ENCODE results near the gene PDIA4.

Gene PDIA4

GRCh38 chr7:148962823-148963582, 65.3 kb downstream of the PDIA4 start:
- in situ Hi-C loops (cut with MboI; ENCODE audit: low sequenced_read_pairs): loop anchor here (25.0 kb wide), 2 partner anchors 451 to 701 kb away; no protein-coding TSS in a partner anchor
- Histone ChIP-seq H3K4me3 (peak overlapping the region; percentile 38), H3K9me3 (no peaks in the 10 kb centered on the region), H3K4me1 (peaks cover 5% of the 10 kb centered on the region), H3K36me3 (replicated peaks) (no peaks in the 10 kb centered on the region), H3K27me3 (ENCODE audit: low read depth) (no peaks in the 10 kb centered on the region)
- DNase-seq (ENCODE audit: low spot score in 2 of 2): peak; percentile 58 to 60

GRCh38 chr7:148962440-148962822, 65.9 kb downstream of the PDIA4 start:
- H3K27me3 ChIP-seq (ENCODE audit: low read depth): no peaks in the 10 kb centered on the region
- DNase-seq (ENCODE audit: low spot score in 2 of 2): no peak
- in situ Hi-C loops (cut with MboI; ENCODE audit: low sequenced_read_pairs): loop anchor here (25.0 kb wide), 2 partner anchors 450 to 700 kb away; no protein-coding TSS in a partner anchor

DNA sequence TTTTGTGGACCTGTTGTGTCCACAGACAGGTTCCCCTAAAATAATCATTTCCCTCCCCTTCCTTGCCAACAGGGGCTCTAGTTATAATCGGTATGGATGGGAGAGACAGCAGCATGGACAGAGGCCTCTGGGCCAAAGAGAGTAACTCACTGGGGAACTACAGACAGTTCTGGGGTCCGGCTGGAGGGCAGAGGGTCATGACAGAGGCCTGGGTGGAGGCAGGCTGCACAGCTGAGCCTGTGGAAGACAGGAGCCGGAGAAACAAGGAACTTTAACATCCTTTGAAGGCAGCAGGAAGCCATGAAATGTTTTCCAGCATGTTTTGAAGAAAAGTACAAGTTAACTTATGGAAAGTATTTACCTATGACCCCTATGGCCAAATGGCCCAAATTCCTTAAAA, 68.6 kb downstream of the PDIA4 start:
- Histone ChIP-seq H3K4me1 (peaks cover 5% of the 10 kb centered on the region; the same call in 1 of the 2 replicates), H3K27me3 (ENCODE audit: low read depth) (no peaks in the 10 kb centered on the region), H3K9me3 (no peaks in the 10 kb centered on the region), H3K4me3 (no peak overlapping the region), H3K36me3 (replicated peaks) (no peaks in the 10 kb centered on the region)
- no peak for DNase-seq (ENCODE audit: low spot score in 2 of 2)
- in situ Hi-C loops (cut with MboI; ENCODE audit: low sequenced_read_pairs): loop anchor here (25.0 kb wide), 2 partner anchors 447 to 697 kb away; no protein-coding TSS in a partner anchor

More at GRCh38 chr7:148962440-148962822, 65.9 kb downstream of the PDIA4 start:
- Histone ChIP-seq H3K9me3 (no peaks in the 10 kb centered on the region), H3K4me3 (peak overlapping the region; percentile 38), H3K4me1 (peaks cover 5% of the 10 kb centered on the region), H3K36me3 (replicated peaks) (no peaks in the 10 kb centered on the region)

- H3K4me3 ChIP-seq: no peak overlapping the region
- no peak for DNase-seq (ENCODE audit: low spot score in 2 of 2)
- H3K4me1 ChIP-seq: peaks cover 5% of the 10 kb centered on the region; the same call in 1 of the 2 replicates
- no peaks in the 10 kb centered on the region for H3K9me3 ChIP-seq
- in situ Hi-C loops (cut with MboI; ENCODE audit: low sequenced_read_pairs): loop anchor here (25.0 kb wide), 2 partner anchors 446 to 696 kb away; no protein-coding TSS in a partner anchor
- H3K27me3 ChIP-seq (ENCODE audit: low read depth): no peaks in the 10 kb centered on the region
- H3K36me3 ChIP-seq (replicated peaks): no peaks in the 10 kb centered on the region
Observed at GRCh38 chr7:148958061-148958460, 70.2 kb downstream of the PDIA4 start.

- in situ Hi-C loops (cut with MboI; ENCODE audit: low sequenced_read_pairs): loop anchor here (25.0 kb wide), 2 partner anchors 442 to 692 kb away; no protein-coding TSS in a partner anchor
Observed at GRCh38 chr7:148954766-148955165, 73.5 kb downstream of the PDIA4 start.

DNA sequence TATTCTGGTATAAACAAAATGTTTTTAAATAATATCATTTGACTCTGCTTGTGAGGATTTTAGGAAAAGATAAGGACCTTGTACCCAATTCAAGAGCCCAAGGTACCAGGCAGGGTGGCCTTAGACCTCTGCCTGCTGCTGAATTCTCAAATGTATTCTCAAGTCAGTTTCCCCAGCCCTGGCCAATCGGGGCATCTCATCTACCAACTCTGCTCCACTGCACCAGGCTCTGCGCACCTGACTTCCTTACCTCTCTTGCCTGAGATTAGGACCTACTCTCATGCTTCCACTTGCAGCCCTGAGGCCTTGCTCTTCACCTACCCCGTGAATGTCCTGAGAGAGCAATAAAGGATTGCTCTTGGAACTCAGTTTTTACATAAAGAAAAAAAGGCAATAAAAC, 74.6 kb downstream of the PDIA4 start:
- in situ Hi-C loops (cut with MboI; ENCODE audit: low sequenced_read_pairs): loop anchor here (25.0 kb wide), 2 partner anchors 441 to 691 kb away; no protein-coding TSS in a partner anchor
- Histone ChIP-seq H3K4me1 (no peaks in the 10 kb centered on the region), H3K4me3 (no peak overlapping the region), H3K9me3 (no peaks in the 10 kb centered on the region), H3K36me3 (replicated peaks) (no peaks in the 10 kb centered on the region), H3K27me3 (ENCODE audit: low read depth) (no peaks in the 10 kb centered on the region)
- DNase-seq (ENCODE audit: low spot score in 2 of 2): no peak

More at GRCh38 chr7:148954766-148955165, 73.5 kb downstream of the PDIA4 start:
- DNase-seq (ENCODE audit: low spot score in 2 of 2): no peak
- H3K4me3 ChIP-seq: no peak overlapping the region
- no peaks in the 10 kb centered on the region for H3K27me3 ChIP-seq (ENCODE audit: low read depth)
- no peaks in the 10 kb centered on the region for H3K9me3 ChIP-seq
- no peaks in the 10 kb centered on the region for H3K36me3 ChIP-seq (replicated peaks)
- no peaks in the 10 kb centered on the region for H3K4me1 ChIP-seq
